K562 (cell line): ENCODE measurements around the gene CRABP2. TPM values are rescaled to one million over a fixed set of nuclear protein-coding genes. Genes with fewer than 3 reads are reported as not detected.

ENCODE experiments used
- ATF4 ChIP-seq: fragments of 450-650 bp; formaldehyde crosslinking; IDR thresholded peaks from 2 replicates; pipeline ENCODE4 v1.4.0; 2022; ENCODE audit warnings: mild to moderate bottlenecking, moderate library complexity
- CBX3 ChIP-seq, 2 experiments: IDR thresholded peaks; 1 replicate in 1 of 2; 2 replicates in 1 of 2; pipeline ENCODE4 v1.6.1; 2012; ENCODE audit warnings: inconsistent platforms in 2 of 2, low read length in 2 of 2, borderline replicate concordance in 1 of 2, control low read depth in 1 of 2
- CC2D1A ChIP-seq: fragments of 450-650 bp; IDR thresholded peaks from 2 replicates; pipeline ENCODE4 v1.6.1; 2017; ENCODE audit warnings: mild to moderate bottlenecking
- ELK3 ChIP-seq: fragments of 450-650 bp; formaldehyde crosslinking; IDR thresholded peaks from 2 replicates; pipeline ENCODE4 v1.4.0; 2020; ENCODE audit warnings: mild to moderate bottlenecking
- FOXO4 ChIP-seq: fragments of 450-650 bp; formaldehyde crosslinking; IDR thresholded peaks from 2 replicates; pipeline ENCODE4 v1.4.0; 2020; ENCODE audit warnings: mild to moderate bottlenecking, moderate library complexity
- HES1 ChIP-seq: fragments of 450-650 bp; IDR thresholded peaks from 2 replicates; pipeline ENCODE4 v1.6.1; 2016; ENCODE audit warnings: low read depth, mild to moderate bottlenecking, moderate library complexity
- MXD1 ChIP-seq: fragments of 250-450 bp; sonication (Bioruptor Pico); IDR thresholded peaks from 2 replicates; pipeline ENCODE4 v1.8.0; 2021; ENCODE audit warnings: borderline replicate concordance, mild to moderate bottlenecking, moderate library complexity; ENCODE audit not compliant: poor library complexity, severe bottlenecking
- NELFE ChIP-seq: IDR thresholded peaks from 2 replicates; pipeline ENCODE4 v1.6.1; 2011; ENCODE audit warnings: mild to moderate bottlenecking; ENCODE audit not compliant: insufficient read depth, insufficient read length
- OTX1 ChIP-seq: fragments of 450-650 bp; formaldehyde crosslinking; IDR thresholded peaks from 2 replicates; pipeline ENCODE4 v1.4.0; 2022; ENCODE audit warnings: mild to moderate bottlenecking
- SMARCC2 ChIP-seq: fragments of 450-650 bp; IDR thresholded peaks from 2 replicates; pipeline ENCODE4 v1.6.1; 2017; ENCODE audit warnings: antibody characterized with exemption, moderate library complexity, mild to moderate bottlenecking, low read depth
- SOX6 ChIP-seq: fragments of 450-650 bp; IDR thresholded peaks from 2 replicates; pipeline ENCODE4 v1.6.1; 2014; ENCODE audit warnings: mild to moderate bottlenecking
- SPI1 ChIP-seq: IDR thresholded peaks from 2 replicates; pipeline ENCODE4 v1.6.1; 2011; ENCODE audit warnings: low read depth, low read length, control low read depth, borderline replicate concordance
- TAF1 ChIP-seq: IDR thresholded peaks from 2 replicates; pipeline ENCODE4 v1.6.1; 2011; ENCODE audit warnings: mild to moderate bottlenecking, low read length, moderate library complexity; ENCODE audit not compliant: insufficient read depth, control insufficient read depth, severe bottlenecking; ENCODE audit errors: extremely low read depth
- TCF3 ChIP-seq: sonication (generic); formaldehyde crosslinking; IDR thresholded peaks from 2 replicates; pipeline ENCODE4 v1.4.0; 2020; ENCODE audit warnings: mild to moderate bottlenecking, missing genetic modification reagents
- TCFL5 ChIP-seq: fragments of 250-450 bp; sonication (Bioruptor Pico); conservative IDR thresholded peaks from 2 replicates; pipeline ENCODE4 v1.6.1; 2021; ENCODE audit warnings: mild to moderate bottlenecking, moderate library complexity, matching md5 sums
- XRCC5 ChIP-seq: fragments of 200-400 bp; formaldehyde crosslinking; IDR thresholded peaks from 2 replicates; pipeline ENCODE4 v1.6.1; 2017; ENCODE audit warnings: low read depth, mild to moderate bottlenecking, low read length
- ZKSCAN8 ChIP-seq: fragments of 200-800 bp; sonication (Bioruptor generic); IDR thresholded peaks from 2 replicates; pipeline ENCODE4 v1.6.1; 2016; ENCODE audit warnings: missing genetic modification characterization, missing compliant biosample characterization
- ZNF124 ChIP-seq: sonication (generic); formaldehyde crosslinking; IDR thresholded peaks from 2 replicates; pipeline ENCODE4 v1.8.1; 2022; ENCODE audit warnings: missing genetic modification reagents
- ZNF134 ChIP-seq: fragments of 250-450 bp; sonication (Bioruptor Pico); conservative IDR thresholded peaks from 2 replicates; pipeline ENCODE4 v1.4.0; 2020
- ZNF146 ChIP-seq: IDR thresholded peaks from one replicate; pipeline ENCODE4 v1.6.1; 2018; ENCODE audit warnings: missing compliant biosample characterization; ENCODE audit not compliant: unreplicated experiment
- ZNF311 ChIP-seq: fragments of 250-450 bp; sonication (Bioruptor Pico); IDR thresholded peaks from 2 replicates; pipeline ENCODE4 v1.4.0; 2020; ENCODE audit warnings: mild to moderate bottlenecking, moderate library complexity
- ZNF445 ChIP-seq: fragments of 250-450 bp; sonication (Bioruptor Pico); IDR thresholded peaks from 2 replicates; pipeline ENCODE4 v1.4.0; 2020; ENCODE audit warnings: low read depth, mild to moderate bottlenecking, moderate library complexity
- ZNF668 ChIP-seq: fragments of 250-450 bp; sonication (Bioruptor Pico); IDR thresholded peaks from 2 replicates; pipeline ENCODE4 v1.8.0; 2022; ENCODE audit warnings: mild to moderate bottlenecking, inconsistent platforms
- polyA plus RNA-seq, 8 experiments: library from polyadenylated mRNA; depleted of rRNA in 4 of 8; stranded (reverse) in 5 of 8; unstranded in 3 of 8; fragments of >200 nt; fragmentation: Nextera tagmentation in 2 of 8; fragmentation: Illumina TruSeq in 1 of 8; extraction: Ambion mirVana in 2 of 8; extraction: Trizol in 1 of 8; gene quantifications; 2 replicates each; pipeline versions ENCODE4 v1.2.1 to v1.2.3, GENCODE V29; 2011 to 2014; ENCODE audit warnings: inconsistent platforms in 1 of 8, missing spikeins in 1 of 8
- total RNA-seq, 7 experiments: library from RNA; depleted of rRNA in 6 of 7; stranded (reverse); fragments of >200 nt in 6 of 7; fragmentation: Illumina TruSeq in 2 of 7; extraction: Trizol in 2 of 7; gene quantifications; 2 replicates each; pipeline versions ENCODE4 v1.2.1 to v1.2.3, GENCODE V29; 2011 to 2021; ENCODE audit warnings: low replicate concordance in 1 of 7

Gene CRABP2
- total and polyA plus RNA-seq, 9 of the 15 experiments (the other 6 are each of a cell fraction or from before 2014, with no cell fraction given) = 0.30 to 2.5 (median 0.82) TPM

- peak; percentile 38 for TF ChIP-seq MXD1
- TF ChIP-seq ZNF134 = no peak
- peak; percentile 48; the same call in 1 of the 2 replicates for TF ChIP-seq ZKSCAN8 (CRISPR knock-in tag)
- TF ChIP-seq ZNF146 = no peak
- no peak for TF ChIP-seq TCFL5
- TF ChIP-seq SPI1 = no peak
- no peak for TF ChIP-seq ZNF124 (CRISPR knock-in tag)
- peak; percentile 74 for TF ChIP-seq ZNF668 (CRISPR knock-in tag)
- TF ChIP-seq TAF1 = peak; percentile 29
- TF ChIP-seq ATF4 = 0 out of 2 replicates have a peak, but pooled peaks have one; percentile 17
- TF ChIP-seq FOXO4 (CRISPR knock-in tag) = 0 out of 2 replicates have a peak, but pooled peaks have one; percentile 16
- TF ChIP-seq HES1 = no peak
- no peak for TF ChIP-seq OTX1 (CRISPR knock-in tag)
- peak; percentile 83; the same call in 1 of the 2 replicates for TF ChIP-seq ZNF311 (CRISPR knock-in tag)
- peak; percentile 46; the same call in 1 of the 2 replicates for TF ChIP-seq SOX6
- TF ChIP-seq CBX3 (IDR thresholded peaks at IDR 0.05; ENCODE audit: borderline replicate concordance in 1 of 2, low read length in 2 of 2) = no peak; a peak in 1 of 3 replicates
- TF ChIP-seq XRCC5 = no peak
- TF ChIP-seq ZNF445 = no peak
- TF ChIP-seq ELK3 = no peak
- TF ChIP-seq NELFE = no peak
- no peak for TF ChIP-seq CC2D1A
- TF ChIP-seq SMARCC2 = no peak
- no peak; the same call in 1 of the 2 replicates for TF ChIP-seq TCF3 (CRISPR knock-in tag)
Measured at GRCh38 chr1:156693848-156694689, 11.3 kb downstream of the CRABP2 start (continued).
